Kidney tubule cell (primary cell): ENCODE data around the gene ARHGEF10L.

Experiments used
- DNase-seq: peaks from one replicate; pipeline ENCODE4 v3.0.0-alpha.2; 2018; ENCODE audit warnings: low spot score

The ARHGEF10L gene

GRCh38 chr1:17635811-17636210, 96.3 kb downstream of the ARHGEF10L start:
- no peak for DNase-seq

- DNase-seq, result peak; percentile 55
Observed at GRCh38 chr1:17636612-17637011, 97.1 kb downstream of the ARHGEF10L start.

DNA sequence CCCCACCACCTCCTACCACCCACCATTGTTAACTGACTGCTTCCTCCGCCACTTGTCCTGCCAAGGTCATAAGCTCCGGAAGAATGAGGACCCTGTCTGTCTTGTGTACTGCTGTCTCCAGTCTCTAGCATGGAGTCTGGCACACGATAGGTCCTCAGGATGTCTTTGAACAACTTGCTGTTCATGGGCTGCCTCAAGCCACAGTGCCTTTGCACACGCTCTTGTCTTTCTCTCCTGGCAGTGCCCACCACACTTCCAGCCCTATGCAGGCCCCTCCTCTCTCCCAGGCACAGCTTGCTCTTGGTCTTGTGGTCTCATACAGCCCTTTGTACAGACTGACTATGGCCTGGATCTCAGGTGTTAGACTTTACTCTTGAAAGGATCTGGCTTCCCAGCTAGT, 97.6 kb downstream of the ARHGEF10L start:
- no peak for DNase-seq

GRCh38 chr1:17639703-17640340, 100.3 kb downstream of the ARHGEF10L start:
- no peak for DNase-seq

DNA sequence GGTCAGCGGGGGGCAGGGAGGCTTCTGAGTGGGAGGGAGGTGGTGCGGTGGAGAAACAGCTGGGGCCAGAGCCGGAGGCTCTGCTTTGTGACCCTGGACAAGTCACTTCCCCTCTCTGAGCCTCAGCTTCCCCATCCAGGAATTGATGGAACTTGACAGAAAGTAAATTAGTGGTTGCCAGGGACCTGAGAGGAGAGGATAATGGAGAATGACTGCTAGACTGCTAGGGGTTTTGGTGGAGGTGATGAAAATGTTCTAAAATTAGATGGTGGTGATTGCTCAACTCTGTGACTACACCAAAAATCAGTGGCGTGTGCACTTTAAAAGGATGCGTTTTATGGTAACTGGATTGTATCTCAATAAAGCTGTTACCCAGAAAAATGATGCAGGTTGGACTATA, 100.9 kb downstream of the ARHGEF10L start:
- DNase-seq, result no peak

- DNase-seq, result no peak
Observed at GRCh38 chr1:17640975-17641374, 101.5 kb downstream of the ARHGEF10L start.

DNA sequence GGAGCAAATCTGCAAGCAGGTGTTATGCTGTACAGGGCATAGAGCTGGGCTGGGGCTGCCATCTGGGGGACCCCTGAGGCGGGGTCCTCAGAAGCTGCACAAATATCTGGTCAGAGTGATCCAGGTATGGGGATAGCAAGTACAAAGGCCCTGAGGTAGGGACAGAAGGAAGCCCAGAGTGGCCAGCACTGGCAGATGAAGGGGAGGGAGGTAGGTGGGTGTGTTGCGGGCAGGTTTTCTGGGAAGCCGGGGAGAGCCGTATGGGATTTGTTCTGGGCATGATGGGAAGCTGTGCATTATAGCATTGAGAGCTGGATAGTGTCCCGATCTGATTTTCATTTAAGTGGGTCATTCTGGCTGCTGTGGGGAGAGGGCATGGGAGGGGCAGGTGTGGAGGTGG, 102.7 kb downstream of the ARHGEF10L start:
- DNase-seq, result no peak

GRCh38 chr1:17642943-17643342, 103.4 kb downstream of the ARHGEF10L start:
- no peak for DNase-seq

GRCh38 chr1:17643861-17644703, 104.6 kb downstream of the ARHGEF10L start:
- DNase-seq, result no peak

DNA sequence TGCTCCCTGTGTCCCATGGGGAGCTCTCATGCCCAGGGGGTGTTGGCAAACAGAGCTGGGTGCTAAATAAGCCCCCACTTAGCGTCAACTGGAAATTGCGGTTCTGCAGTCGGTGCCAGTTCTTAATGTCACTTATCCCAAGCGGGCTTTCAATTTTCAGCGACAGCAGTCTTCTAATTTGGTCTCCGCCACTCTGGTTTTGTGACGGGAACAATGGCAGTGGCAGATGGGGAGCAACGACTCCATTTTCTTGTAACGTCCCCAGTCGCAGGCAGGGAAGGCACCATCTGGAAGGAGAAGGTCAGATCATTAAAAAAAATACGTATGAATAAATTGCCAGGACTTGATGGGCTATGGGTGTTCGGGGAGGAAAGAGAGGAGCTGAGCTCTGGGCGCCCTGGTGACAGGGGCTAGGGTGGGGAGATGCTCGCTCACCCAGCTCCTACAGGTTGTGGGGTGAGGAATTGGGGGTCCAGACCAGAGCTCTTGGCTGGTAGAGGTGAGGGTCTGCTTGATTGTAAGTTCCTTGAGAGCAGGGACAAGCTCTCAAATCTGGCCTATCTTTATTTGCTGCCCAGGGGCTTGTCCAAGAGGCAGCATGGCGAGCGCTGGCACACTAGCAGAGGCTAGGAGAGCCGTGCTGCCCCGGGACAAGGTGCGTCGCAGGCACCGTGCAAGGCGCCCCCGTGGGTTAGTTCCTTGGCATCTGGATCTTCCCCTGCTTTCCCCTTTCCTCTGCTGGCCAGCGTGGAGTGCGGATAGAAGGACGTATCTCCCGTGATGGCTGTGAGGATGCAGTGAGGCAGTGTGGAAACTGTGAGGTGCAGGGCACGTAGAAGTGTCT, 105.8 kb downstream of the ARHGEF10L start:
- no peak for DNase-seq

- DNase-seq, result no peak
Observed at GRCh38 chr1:17646444-17647280, 107.2 kb downstream of the ARHGEF10L start.

DNA sequence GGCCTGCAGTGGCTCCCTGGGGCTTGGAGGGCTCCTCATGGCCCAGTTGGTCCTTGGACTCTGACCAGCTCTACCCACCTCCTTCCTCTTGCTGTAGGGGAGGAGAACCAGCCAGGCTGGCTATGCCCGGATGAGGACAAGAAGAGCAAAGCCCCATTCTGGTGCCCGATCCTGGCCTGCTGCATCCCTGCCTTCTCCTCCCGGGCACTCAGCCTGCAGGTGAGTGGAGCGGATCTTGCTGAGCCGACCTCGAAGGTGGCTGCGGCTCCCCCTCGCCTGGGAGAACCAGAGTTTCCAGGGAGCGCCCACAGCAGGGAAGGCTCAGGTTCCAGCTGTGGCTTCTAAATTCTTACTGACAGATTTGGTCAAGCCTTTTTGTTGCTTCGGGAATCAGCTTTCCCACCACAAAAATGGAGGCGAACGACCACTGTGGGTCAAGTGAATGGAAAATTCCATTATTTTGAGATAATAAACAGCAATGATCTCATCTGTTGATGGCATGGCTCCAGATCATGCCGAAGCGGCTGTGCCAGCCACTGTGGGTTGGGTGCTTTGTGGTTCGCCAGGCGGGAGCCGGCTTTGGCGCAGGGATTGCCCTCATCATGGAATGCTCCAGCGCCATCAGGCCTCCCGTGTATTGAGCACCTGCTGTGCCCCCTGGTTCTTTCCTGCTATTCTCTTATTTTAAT, 109.1 kb downstream of the ARHGEF10L start:
- DNase-seq, result peak; percentile 22

GRCh38 chr1:17649371-17650106, 110.0 kb downstream of the ARHGEF10L start:
- DNase-seq, result no peak

DNA sequence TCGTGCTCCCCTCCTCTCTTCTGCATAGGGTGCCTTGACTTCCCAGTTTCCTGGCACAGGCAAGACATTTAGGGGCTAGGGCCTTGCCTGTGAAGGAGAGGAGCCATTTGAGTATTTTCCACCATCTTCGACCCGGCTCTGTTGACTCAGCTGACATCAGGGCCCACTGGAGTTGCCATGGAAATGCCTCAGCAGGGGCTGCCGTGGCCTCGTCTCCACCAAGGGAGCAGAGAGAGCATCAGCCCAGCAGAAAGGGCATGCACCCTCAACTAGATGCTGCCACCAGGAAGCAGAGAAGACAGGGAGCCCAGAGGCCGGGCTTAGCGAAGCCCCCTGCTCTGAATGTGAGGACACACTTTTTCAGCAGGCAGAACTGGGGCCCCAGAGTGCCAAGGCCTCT, 113.8 kb downstream of the ARHGEF10L start:
- no peak for DNase-seq

- DNase-seq, result peak; percentile 46
Observed at GRCh38 chr1:17653728-17654351, 114.3 kb downstream of the ARHGEF10L start.

- DNase-seq, result peak; percentile 28
Observed at GRCh38 chr1:17654519-17654918, 115.0 kb downstream of the ARHGEF10L start.

DNA sequence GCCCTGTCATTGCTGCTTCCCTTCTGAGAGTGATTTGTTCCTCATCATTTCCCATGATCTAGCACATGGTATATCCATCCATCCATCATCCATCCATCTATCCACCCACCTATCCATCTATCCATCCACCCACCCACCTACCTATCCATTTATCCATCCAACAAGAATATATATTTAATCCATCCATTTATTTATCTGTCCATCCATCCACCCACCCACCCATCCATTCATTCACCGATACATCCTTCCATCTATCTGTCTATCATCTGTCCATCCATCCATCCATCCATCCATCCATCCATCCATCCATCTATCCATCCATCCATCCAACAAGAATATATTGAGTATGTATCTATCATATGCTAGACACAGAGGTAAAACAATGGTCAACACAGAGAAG, 115.7 kb downstream of the ARHGEF10L start:
- DNase-seq, result no peak

DNA sequence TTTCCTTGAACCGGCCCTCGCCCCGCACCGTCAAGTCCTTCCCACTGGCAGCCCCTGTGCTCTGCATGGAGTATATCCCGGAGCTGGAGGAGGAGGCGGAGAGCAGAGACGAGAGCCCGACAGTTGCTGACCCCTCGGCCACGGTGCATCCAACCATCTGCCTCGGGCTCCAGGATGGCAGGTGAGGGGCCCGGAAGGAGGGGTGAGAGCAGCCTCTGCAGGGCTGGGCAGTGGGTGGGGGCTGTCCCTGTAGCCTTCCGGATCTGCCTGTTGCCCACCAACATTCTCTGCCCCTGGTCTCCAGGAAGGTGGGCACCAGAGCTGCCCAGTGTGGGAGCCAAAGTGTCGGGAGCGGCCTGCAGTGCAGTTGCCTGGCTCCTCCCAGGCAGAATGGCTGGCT, 116.4 kb downstream of the ARHGEF10L start:
- no peak for DNase-seq

- no peak for DNase-seq
Observed at GRCh38 chr1:17657436-17657835, 117.9 kb downstream of the ARHGEF10L start.

DNA sequence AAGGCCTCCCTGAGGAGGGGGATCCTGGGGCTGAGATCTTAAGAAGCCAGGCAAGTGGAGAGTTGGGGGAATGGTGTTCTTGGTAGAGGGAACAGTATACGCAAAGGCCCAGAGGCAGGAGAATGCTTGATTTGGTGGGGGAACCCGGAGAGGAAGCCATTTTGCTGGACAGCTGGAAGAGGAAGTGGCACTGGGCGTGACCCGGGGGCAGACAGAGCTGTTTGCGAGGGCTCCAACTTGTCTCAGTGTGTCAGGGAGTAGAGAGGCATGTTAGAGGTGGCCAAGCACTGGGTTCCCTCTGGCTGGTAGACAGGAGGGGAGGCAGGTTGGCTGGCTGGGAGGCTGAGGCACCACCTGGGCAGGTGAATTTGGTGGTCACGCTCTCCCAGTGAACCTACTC, 119.3 kb downstream of the ARHGEF10L start:
- no peak for DNase-seq
